PC-9 (cell line): ENCODE data around the gene PALD1.

Source experiments
- EZH2 ChIP-seq: fragments of 200-600 bp; sonication (generic); IDR thresholded peaks from 2 replicates; pipeline ENCODE4 v1.8.0; 2017; ENCODE audit warnings: antibody characterized with exemption, low read depth
- TF ChIP-seq, protein P1 (sequence below): fragments of 200-600 bp; sonication (generic); conservative IDR thresholded peaks from 2 replicates; pipeline ENCODE4 v1.6.1; 2017; ENCODE audit warnings: mixed run types, antibody characterized with exemption, mild to moderate bottlenecking, moderate library complexity

DNA sequence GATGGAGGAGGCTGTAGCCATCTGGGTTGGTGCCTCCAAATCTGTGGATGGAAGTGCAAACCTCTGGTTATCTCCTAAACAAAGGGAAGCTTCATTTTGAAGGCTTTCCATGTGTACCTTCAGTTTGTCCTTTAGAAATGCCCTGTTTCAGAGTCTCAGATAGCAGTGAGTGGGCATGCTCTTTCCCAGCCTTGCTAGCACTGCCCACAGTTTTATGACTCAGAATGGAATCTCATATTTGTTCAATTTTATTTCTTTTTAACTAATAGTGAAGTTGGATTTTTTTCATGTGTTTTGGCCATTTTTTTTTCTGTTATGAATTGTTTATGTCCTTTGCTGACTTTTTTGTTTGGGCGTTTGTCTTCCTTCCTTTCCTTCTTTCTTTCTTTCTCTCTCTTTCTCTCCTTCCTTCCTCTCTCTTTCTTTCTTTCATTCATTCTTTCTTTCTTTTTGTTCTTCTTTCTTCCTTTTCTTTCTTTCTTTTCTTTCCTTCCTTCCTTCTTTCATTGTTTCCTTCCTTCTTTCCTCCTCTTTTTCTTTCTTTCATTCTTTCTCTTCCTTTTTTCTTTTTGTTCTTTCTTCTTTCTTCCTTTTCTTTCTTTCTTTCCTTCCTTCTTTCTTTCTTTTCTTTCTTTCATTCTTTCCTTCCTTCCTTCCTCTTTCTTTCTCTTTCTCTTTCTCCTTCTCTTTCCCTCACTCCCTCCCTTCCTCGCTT lies 98.4 kb downstream of the PALD1 start:
- TF ChIP-seq, protein P1, sequence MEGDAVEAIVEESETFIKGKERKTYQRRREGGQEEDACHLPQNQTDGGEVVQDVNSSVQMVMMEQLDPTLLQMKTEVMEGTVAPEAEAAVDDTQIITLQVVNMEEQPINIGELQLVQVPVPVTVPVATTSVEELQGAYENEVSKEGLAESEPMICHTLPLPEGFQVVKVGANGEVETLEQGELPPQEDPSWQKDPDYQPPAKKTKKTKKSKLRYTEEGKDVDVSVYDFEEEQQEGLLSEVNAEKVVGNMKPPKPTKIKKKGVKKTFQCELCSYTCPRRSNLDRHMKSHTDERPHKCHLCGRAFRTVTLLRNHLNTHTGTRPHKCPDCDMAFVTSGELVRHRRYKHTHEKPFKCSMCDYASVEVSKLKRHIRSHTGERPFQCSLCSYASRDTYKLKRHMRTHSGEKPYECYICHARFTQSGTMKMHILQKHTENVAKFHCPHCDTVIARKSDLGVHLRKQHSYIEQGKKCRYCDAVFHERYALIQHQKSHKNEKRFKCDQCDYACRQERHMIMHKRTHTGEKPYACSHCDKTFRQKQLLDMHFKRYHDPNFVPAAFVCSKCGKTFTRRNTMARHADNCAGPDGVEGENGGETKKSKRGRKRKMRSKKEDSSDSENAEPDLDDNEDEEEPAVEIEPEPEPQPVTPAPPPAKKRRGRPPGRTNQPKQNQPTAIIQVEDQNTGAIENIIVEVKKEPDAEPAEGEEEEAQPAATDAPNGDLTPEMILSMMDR: no peak
- TF ChIP-seq EZH2: no peak
